ENCODE measurements around the gene ZKSCAN1. TPM values are rescaled to one million over a fixed set of nuclear protein-coding genes. Genes with fewer than 3 reads are reported as not detected.

The ZKSCAN1 gene
- total RNA-seq, 1 experiment from 2014 or later = 29.8 TPM

GRCh38 chr7:100077205-100077604 lies 61.8 kb downstream of the ZKSCAN1 start:
- Histone ChIP-seq H3K4ac (ENCODE audit: low read depth, low read length) (no peak overlapping the region), H3K79me1 (ENCODE audit: insufficient read depth, low read depth, low read length, poor library complexity, severe bottlenecking) (no peaks in the 10 kb centered on the region), H2AK5ac (ENCODE audit: insufficient read length, low read length) (no peak overlapping the region), H3K18ac (ENCODE audit: insufficient read length, low read depth, low read length) (no peak overlapping the region), H3K9me3 (ENCODE audit: control insufficient read depth, low read depth, low read length) (peaks cover 34% of the 10 kb centered on the region), H3K56ac (ENCODE audit: insufficient read length, low read depth, low read length) (no peak overlapping the region), H3K14ac (ENCODE audit: insufficient read depth, low read length) (no peak overlapping the region), H3K27me3 (ENCODE audit: insufficient read depth, low read length) (no peaks in the 10 kb centered on the region), H4K20me1 (ENCODE audit: control insufficient read depth, insufficient read depth, insufficient read length) (no peaks in the 10 kb centered on the region), H3K4me2 (ENCODE audit: insufficient read depth, insufficient read length, low read length) (no peak overlapping the region), H2BK5ac (ENCODE audit: insufficient read length, low read length) (no peak overlapping the region), H2AFZ (ENCODE audit: low read length) (no peak overlapping the region), H4K8ac (replicated peaks; ENCODE audit: insufficient read length, low read depth, low read length) (no peak overlapping the region), H3K23ac (ENCODE audit: insufficient read length, low read depth, low read length) (no peak overlapping the region), H4K5ac (ENCODE audit: insufficient read length, low read depth, low read length) (no peak overlapping the region), H3K4me1 (ENCODE audit: insufficient read depth, low read length) (peaks cover 3% of the 10 kb centered on the region; the same call in 1 of the 2 replicates), H2BK20ac (ENCODE audit: low read depth, low read length, poor library complexity, severe bottlenecking) (no peak overlapping the region), H4K91ac (ENCODE audit: insufficient read length, low read depth, low read length) (no peak overlapping the region), H3T11ph (ENCODE audit: low read length) (no peak overlapping the region), H2BK120ac (ENCODE audit: low read depth, low read length, poor library complexity, severe bottlenecking) (no peak overlapping the region), H3K79me2 (ENCODE audit: insufficient read depth, low read length) (peaks cover 32% of the 10 kb centered on the region), H3K23me2 (ENCODE audit: insufficient read length, low read depth, low read length, poor library complexity, severe bottlenecking) (peaks cover 6% of the 10 kb centered on the region), H3K27ac (ENCODE audit: insufficient read length, low read depth, low read length) (no peak overlapping the region), H2BK12ac (ENCODE audit: insufficient read length, low read depth, low read length) (no peak overlapping the region), H2BK15ac (ENCODE audit: low read depth, low read length) (no peak overlapping the region), H3K9ac (ENCODE audit: extremely low read depth, insufficient read length, low read length) (no peak overlapping the region)
- WGBS (ENCODE audit: extremely low coverage, insufficient read length, low lambda C conversion rate) = no CpG with 5 or more reads among the region's 4 CpGs
- Mint-ChIP-seq H3K9me3 (peaks cover 48 to 73% of the 10 kb centered on the region in 2 experiments), H3K27ac (0 out of 7 replicates have a peak overlapping the region, but pooled peaks of 1 of the 3 experiments have one; percentile 43), H3K36me3 (ENCODE audit: insufficient read depth in 1 of 3, low read depth in 3 of 3) (peaks cover 84 to 86% (median 86%) of the 10 kb centered on the region in 3 experiments), H3K4me1 (peaks cover 7 to 14% of the 10 kb centered on the region in 2 experiments), H3K27me3 (ENCODE audit: low read depth) (no peaks in the 10 kb centered on the region), H3K4me3 (no peak overlapping the region)
- DNase-seq = no peak
- TF ChIP-seq CTCF (conservative IDR thresholded peaks at IDR 0.05) = no peak

Data from H9 (cell line).